Activated CD4-positive, alpha-beta T cell treated with anti-CD3 and anti-CD28 coated beads, Interleukin-2, Interleukin-6, amounts not matched to agents 100 ng/mL and 50 ng/mL, durations not matched to agents 16 hours and 8 hours (primary cell): ENCODE results near the gene VASH2.
A peak's percentile ranks its signal among the peaks of the same experiment; 100 is the strongest.
"Not testable (repeated sequence)": the region's sequence is repeated elsewhere in the genome, so short reads cannot be mapped to it uniquely, and the experiment has no call there.

ENCODE experiments used
- DNase-seq: peaks from one replicate; pipeline ENCODE4 v3.0.0-alpha.2; 2020

VASH2 gene

GRCh38 chr1:212958175-212958574 is 7.8 kb downstream of the VASH2 start:
- no peak for DNase-seq

DNA sequence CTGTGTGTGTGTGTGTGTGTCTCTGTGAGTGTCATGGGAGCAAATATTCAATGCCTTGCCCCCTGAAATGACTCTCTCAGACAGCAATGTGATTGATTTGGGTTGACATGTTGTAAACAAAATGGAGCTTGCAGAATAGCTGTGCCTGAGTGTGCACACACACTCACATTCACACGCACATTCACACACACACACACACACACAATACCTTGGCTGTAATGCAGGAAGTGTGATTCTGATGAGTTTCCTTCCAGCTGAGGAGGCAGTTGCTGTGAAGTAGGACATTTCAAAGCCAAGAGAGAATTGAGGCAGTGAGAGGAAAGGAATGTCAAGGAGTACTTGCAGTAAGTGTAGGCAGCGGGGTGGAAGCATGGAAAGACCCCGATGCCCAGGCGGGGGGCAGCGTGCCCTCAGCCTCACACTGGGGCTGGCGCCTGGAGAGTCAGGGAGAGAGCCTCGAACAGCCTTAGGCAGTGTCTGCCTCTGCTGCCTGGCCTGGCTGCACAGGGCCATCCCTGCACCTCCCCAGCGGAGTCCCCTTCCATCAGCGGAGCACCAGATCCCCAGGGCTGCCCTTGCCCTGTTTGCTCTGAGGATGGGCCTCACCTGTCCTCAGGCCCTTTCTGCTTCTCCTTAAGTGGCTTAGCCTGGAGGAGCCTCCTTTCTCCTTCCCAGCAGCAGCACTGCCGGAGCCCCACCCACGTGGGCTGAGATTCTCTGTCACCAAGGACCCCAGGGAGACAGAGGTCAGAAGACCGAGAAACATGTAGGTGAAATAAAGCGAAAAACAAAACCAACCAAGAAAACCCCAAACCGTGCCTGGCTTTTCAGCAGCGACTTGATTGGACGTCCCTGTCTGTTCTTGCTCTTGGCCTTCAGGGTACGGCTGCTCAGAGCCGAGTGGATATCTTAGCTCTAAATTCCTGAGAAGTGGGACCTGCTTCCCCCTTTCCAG is 9.2 kb downstream of the VASH2 start:
- DNase-seq = no peak

DNA sequence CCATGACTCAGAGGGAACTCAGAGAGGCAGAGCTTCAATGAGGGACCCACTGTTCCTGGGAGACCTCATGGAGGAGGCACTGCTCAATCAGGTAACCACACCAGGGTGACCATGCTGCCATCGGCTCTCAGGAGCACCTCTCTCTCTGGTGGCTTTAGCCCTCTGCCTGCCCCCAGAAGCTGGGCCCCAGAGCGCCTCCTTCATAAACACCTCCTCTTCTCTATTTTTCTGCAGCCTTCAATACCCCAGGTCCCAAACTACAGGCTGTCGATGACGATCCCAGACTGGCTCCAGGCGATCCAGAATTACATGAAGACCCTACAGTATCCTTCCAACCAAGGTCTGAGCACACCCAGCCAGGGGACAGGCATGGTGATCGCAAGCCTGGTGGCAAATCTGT is 10.6 kb downstream of the VASH2 start:
- DNase-seq = no peak

DNA sequence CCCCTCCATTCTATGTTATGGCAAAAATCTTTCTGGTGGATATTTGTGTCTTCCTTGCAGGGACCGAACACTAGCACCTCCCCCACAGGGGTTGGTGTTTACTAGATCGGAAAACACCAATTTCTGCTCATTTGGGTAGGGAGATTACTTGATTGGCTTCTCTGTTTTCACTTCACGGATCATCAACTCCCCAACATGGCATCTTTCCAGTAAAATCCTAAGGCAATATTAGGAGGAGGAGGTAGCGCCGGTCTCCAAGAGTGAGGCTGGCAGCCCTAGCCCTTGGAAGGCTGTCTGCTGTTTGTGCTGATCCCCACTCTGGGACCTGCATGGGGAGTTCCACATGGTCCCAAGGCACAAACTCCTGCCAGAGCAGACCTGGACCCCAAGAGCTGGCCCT is 12.2 kb downstream of the VASH2 start:
- DNase-seq = no peak

DNA sequence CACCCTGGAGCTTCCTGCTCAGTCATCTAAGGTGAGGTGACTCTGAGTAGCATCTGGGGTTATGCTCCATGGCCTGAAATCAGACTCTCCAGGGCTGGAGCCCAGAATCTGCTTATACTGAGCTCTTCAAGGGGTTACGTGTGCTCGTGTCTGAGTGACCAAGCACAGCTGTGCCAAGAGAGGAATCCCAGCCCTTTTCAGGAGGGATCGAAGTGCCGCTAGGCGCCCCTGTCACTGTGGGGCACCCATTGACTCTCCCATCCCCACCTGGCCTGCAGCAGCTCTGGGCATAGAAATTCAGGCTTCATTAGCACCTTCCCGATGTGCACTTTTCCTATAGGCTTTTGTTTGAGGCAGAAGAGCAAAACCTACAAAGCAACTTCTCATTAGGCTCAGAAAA is 13.8 kb downstream of the VASH2 start:
- no peak for DNase-seq

- DNase-seq = not testable (repeated sequence)
Measured at GRCh38 chr1:212964993-212965392, 14.7 kb downstream of the VASH2 start.

DNA sequence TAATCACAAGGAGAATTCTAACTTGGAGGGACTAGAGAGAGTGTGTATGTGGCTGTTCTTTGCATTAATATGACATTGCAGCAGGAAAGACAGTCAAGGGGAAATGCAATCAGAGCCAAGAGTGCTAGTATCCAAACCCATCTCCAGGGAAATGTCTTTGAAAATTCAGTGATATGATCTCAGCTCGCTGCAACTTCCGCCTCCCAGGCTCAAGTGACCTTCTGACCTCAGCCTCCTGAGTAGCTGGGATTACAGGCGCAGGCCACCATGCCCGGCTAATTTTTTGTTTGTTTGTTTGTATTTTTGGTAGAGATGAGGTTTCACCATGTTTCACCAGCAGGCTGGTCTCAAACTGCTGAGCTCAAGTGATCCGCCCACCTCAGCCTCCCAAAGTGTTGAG is 16.3 kb downstream of the VASH2 start:
- DNase-seq = no peak

DNA sequence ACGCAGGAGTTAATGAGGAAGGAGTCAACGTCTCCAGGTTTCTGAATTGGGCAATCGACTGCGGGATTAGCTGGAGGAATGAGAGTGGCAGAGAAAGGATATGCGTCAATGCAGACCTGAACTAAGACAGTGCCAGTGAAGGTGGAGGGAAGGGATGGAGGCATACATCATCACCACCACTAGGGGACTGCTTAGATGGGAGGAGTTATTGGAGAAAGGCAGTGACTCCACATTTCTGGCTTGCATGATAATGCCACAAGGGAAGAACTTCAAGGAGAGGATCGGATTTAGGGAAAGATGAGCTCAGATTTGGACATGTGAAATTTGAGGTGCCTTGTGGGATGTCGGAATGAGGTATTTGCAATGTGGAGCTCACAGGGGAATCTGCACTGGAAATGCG is 17.5 kb downstream of the VASH2 start:
- peak; percentile 20 for DNase-seq

- DNase-seq = no peak
Measured at GRCh38 chr1:212968368-212968863, 18.1 kb downstream of the VASH2 start.

- DNase-seq = no peak
Measured at GRCh38 chr1:212970085-212970484, 19.7 kb downstream of the VASH2 start.

GRCh38 chr1:212971312-212971711 is 21.0 kb downstream of the VASH2 start:
- no peak for DNase-seq

DNA sequence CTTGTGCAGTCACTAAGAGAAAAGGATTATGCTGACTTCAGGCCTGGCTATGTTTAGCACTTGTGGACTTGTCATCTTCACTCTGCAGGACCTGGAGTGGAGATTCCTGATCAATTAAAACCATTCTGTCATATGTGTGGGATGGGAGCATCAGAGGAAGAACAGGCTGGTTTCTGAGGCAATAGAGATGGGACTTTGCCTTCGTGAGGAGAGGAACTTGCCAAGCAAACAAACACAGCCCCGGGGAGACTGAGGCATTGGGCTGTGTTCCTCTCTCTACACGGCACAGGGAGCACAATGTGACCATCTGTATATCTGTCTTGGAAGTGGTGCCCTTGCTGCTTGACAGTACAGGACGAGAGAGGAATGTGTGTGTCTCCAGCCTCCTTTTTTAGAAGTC is 23.1 kb downstream of the VASH2 start:
- no peak for DNase-seq

DNA sequence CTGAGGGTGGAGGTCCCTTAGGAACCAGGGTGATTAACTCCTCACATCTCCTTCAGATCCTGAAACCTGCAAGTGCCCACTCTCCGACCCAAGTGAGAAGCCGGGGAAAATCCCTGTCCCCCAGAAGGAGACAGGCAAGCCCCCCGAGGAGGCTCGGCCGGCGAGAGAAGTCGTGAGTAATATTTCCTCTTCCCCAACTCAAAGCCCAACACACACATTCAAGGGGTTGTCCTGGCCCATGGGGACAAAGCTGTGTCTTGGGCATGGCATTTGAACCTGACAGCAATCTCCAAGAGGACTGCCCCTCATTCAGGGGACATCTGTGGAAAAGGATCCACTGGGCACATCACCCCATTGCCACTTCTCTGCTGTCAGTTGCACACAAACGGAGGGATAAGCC is 23.6 kb downstream of the VASH2 start:
- no peak for DNase-seq

- no peak for DNase-seq
Measured at GRCh38 chr1:212974711-212975110, 24.4 kb downstream of the VASH2 start.

- DNase-seq = no peak
Measured at GRCh38 chr1:212975111-212975918, 25.0 kb downstream of the VASH2 start.

DNA sequence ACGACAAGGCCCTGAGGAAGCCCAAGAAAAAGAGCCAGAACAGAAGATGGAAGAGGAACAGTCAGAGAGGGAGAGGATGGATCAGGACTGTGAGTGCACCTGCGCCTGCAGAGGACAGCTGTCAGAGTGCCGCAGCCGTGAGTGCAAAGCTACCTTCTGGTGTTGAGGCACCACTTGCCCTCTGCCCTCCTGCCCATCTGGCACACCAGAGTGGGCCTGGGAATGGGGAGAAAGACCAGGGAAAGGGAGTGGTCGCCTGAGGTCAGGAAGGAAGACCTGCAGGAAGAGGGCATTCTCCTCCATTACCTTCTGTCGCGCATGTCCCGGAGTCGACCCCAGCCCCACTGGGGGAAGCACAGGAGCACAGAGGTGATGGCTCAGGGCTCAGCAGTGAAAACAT is 26.2 kb downstream of the VASH2 start:
- no peak for DNase-seq

GRCh38 chr1:212977781-212978645 is 27.7 kb downstream of the VASH2 start:
- DNase-seq = peak; percentile 68

GRCh38 chr1:212979340-212980122 is 29.2 kb downstream of the VASH2 start:
- peak; percentile 52 for DNase-seq

GRCh38 chr1:212980123-212980785 is 29.9 kb downstream of the VASH2 start:
- DNase-seq = no peak

- DNase-seq = no peak
Measured at GRCh38 chr1:212981025-212981495, 30.7 kb downstream of the VASH2 start.
